Measurements from ENCODE around the gene DIP2C.

The DIP2C gene

GRCh38 chr10:554182-554848, 135.2 kb downstream of the DIP2C start:
- no peak for DNase-seq (ENCODE audit: low read depth in 3 of 3)

- no peak for DNase-seq (ENCODE audit: low read depth in 3 of 3)
Observed at GRCh38 chr10:553233-553632, 136.2 kb downstream of the DIP2C start.

- no peak for DNase-seq (ENCODE audit: low read depth in 3 of 3)
Observed at GRCh38 chr10:552679-553078, 136.8 kb downstream of the DIP2C start.

- no peak for DNase-seq (ENCODE audit: low read depth in 3 of 3)
Observed at GRCh38 chr10:551373-552252, 137.9 kb downstream of the DIP2C start.

DNA sequence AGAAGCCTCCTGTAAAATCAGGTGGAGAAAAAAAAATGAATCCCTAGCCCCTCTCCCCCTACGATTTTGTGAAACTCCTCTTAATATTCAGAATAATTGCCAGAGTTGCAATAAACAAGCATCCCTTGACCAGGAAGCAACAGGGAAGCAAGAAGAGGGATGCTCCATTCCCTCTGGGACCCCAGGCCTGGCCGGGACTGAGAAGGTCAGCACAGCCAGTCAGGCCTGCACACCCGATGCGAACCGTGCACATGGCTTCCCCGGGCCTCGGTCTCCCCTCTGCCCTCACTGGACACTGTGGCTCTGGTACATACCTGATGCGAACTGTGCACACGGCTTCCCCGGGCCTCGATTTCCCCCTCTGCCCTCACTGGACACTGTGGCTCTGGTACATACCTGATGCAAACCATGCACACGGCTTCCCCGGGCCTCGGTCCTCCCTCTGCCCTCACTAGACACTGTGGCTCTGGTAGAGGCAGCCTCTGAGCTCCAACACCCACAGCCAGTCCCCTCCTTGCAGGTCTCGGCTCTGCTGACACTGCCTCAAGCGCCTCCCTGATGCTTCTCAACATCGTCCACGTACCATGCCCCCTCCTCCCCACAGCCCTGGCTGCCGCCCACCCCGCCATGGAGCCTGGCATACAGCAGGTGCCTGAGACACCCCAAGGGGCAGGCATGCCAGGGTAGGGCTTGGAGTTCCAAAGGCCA, 138.6 kb downstream of the DIP2C start:
- no peak for DNase-seq (ENCODE audit: low read depth in 3 of 3)

DNA sequence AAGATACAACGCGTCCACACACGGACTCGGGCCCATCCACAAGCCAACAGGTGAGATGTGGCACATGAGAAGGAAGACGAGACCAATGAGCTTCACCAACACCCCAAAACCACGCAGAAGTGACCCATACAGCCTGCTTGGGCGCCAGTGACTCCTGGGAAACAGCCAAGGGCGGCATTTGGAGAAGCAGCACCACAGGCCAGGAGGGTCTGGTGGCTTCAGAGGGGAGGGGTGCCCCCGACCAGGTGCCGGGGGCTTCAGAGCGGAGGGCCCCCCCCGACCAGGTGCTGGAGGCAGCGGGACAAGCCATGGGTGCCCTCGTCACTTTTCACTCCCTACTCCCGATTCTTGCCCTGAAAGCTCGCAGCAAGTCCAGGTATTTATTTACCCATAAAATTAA, 140.1 kb downstream of the DIP2C start:
- DNase-seq (ENCODE audit: low read depth in 3 of 3), result no peak

- DNase-seq (ENCODE audit: low read depth in 3 of 3), result no peak
Observed at GRCh38 chr10:548238-548901, 141.1 kb downstream of the DIP2C start.

DNA sequence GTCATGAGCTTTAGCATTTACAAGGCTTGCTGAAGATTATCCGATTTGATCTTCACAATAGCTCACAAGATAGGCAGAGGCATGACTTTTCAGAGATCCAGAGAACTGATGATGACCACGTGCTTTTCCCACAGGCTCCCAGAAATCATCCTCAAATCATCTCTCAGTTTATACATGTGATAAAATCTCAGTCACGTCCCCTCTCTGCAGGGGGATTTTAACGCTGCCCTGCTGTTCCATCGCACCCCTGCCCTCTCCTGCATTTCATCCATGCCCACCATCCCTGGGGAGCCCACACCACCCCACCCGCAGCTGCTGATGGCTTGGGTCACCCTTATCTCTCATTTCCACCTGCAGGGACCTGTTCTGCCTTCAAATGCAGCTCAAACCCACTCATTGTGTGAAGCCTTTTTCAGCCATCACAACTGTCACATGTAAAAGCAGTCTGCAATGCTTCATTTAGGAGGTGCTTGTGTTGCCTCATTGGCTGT, 141.8 kb downstream of the DIP2C start:
- no peak for DNase-seq (ENCODE audit: low read depth in 3 of 3)

DNA sequence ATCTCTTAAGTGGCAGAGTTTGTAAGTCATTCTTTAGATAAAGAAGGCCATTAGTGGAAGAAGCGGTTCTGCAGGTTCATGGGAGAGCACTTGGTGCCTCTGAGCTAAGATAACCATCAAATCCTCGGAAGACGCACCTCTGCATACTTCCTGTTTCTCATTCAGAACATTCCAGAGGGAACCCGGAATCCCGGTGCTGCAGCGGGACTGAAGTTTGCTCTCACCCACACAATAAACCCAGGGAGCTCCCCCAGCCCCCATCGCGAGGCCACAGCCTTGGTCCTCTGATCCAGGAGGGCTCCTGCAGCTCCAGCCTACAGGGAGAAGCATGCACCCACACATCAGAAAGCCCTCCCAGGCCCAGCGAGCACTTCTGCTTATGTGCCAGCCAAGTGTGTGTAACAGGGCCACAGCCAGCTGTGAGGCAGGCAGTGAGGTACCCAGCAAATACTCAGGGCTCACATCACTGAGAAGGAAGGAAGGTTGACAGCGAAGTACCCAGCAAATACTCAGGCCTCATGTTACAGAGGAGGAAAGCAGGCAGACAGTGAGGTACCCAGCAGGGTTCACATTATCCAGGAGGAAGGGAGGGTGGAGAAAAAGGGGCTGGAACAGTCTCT, 142.4 kb downstream of the DIP2C start:
- DNase-seq (ENCODE audit: low read depth in 3 of 3), result no peak

DNA sequence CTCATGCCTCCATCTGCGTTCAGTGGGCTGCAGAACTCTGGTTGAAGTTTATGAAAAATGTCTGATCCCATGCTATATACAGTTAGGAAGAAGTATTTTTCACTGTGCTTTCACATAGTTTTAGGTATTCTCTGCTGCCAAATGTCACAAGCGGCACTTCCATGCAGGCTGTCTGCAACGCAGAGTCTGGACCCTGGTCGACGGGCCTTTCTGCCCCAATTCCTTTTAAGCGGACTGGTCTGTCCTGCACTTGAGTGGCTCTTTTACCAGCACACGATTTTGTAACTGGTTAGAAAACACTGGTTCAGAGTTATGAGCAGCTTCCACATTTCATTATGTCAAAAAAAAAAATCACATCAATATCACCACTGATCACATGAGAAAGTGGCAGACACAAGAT, 143.0 kb downstream of the DIP2C start:
- no peak for DNase-seq (ENCODE audit: low read depth in 3 of 3)

- DNase-seq (ENCODE audit: low read depth in 3 of 3), result no peak
Observed at GRCh38 chr10:543862-544822, 145.3 kb downstream of the DIP2C start.

- DNase-seq (ENCODE audit: low read depth in 3 of 3), result no peak
Observed at GRCh38 chr10:543131-543530, 146.3 kb downstream of the DIP2C start.

GRCh38 chr10:541750-542371, 147.6 kb downstream of the DIP2C start:
- no peak for DNase-seq (ENCODE audit: low read depth in 3 of 3)

DNA sequence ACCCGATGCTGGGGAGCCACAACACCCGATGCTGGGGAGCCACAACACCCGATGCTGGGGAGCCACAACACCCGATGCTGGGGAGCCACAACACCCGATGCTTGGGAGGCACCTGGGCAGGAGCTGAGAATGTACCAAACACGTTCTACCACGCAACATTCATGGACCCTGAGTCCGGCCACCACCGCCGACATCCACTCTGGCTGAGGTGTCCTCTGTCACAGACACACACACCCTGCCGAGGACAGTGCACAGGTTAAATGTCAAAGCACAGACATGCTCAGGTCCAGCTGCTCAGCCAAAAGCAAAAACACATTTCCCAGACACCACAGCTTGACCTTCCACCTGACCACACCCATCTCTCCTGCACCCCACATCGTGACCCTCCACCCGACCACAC, 148.4 kb downstream of the DIP2C start:
- DNase-seq (ENCODE audit: low read depth in 3 of 3), result no peak

GRCh38 chr10:538895-539294, 150.6 kb downstream of the DIP2C start:
- no peak for DNase-seq (ENCODE audit: low read depth in 3 of 3)

DNA sequence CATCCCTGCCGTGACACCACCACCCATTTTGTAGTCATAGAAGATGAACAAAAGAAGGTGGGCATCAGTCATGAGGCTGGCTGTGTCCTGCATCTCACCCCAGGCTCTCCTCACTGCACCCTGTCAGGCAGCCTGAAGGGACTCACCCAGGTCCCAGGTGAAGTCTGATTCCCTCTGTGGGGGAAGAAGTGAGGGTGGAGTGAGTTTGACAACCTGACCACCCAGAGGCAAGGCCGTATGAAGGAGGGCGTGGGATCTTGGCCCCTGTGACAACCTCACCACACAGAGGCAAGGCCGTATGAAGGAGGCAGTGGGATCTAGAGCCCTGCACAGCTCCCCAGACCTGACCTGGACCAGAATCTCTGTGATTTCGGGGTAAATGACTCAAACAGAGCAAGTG, 152.5 kb downstream of the DIP2C start:
- DNase-seq (ENCODE audit: low read depth in 3 of 3), result no peak

DNA sequence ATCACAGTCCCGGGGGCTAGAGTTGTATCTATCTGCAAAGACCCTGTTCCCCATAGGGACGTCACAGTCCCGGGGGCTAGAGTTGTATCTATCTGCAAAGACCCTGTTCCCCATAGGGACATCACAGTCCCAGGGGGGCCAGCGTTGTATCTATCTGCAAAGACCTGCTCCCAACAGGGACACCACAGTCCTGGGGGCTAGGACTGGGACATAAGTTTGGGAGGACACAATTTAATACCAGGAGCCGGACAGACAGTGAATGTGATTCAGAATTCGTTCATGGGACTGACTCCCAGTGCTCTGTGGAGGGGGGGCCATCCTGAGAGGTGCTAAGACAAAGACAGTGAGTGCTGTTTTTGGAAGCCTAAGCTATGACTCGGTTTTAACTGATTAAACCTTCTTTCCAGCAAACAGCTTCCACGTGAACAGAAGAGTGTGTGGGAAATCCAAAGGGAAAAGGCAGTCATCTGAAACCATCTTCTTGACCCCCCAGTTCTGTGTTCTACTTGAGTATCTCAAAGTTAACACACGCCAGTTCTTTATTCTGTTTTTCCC, 153.0 kb downstream of the DIP2C start:
- DNase-seq (ENCODE audit: low read depth in 3 of 3), result no peak

DNA sequence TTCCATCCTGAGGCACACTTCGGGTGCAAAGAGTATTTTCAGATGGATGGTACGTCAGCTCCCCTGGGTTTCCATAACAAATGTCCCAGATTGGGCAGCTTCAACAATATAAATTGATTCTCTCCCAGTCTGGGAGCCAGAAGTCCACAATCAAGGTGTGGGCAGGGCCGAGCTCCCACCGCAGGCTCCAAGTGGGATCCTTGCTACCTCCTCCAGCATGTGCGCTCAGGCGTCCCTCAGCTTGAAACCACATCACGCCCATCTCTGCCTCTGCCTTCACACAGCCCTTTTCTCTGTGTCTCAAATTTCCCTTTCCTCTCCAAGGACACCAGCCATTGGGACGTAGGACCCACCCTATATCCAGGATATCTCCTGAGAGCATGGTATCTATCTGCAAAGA, 153.5 kb downstream of the DIP2C start:
- DNase-seq (ENCODE audit: low read depth in 3 of 3), result no peak

DNA sequence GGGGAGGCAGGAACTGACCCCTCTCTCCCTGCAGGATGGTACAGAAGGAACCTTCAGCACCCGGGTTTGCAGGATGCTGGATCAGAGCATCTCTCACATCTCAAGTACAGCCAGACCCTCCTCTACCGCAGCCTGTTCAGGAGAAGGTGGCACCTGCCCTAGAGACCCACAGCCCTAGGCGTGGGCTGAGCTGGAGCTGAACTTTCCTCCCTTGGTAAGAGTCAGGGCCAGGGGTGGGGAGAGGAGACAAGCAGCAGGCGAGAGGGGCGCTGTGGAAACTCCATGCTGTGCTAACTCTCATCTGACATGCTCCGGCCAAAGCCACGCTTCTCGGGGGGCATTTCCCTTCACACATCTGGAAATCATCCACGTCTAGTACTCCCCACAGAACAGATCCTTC, 154.4 kb downstream of the DIP2C start:
- DNase-seq (ENCODE audit: low read depth in 3 of 3), result no peak

All from stimulated activated CD4-positive, alpha-beta T cell treated with anti-CD3 and anti-CD28 coated beads, TNF-alpha, amount 100 ng/mL, for 24 hours (primary cell).